Breast epithelium (tissue), 3 donors: ENCODE measurements around the gene PTPRG.

Experiments
- POLR2AphosphoS5 ChIP-seq, 3 donors: sonication (generic); formaldehyde crosslinking; IDR thresholded peaks; one replicate each; pipeline ENCODE4 v1.6.1; 2017; ENCODE audit warnings: antibody characterized with exemption in 3 of 3
- TF ChIP-seq, protein P1 (sequence below), 3 donors: fragments of 450-650 bp; IDR thresholded peaks; one replicate each; pipeline ENCODE4 v1.5.1; 2016 to 2017; ENCODE audit warnings: antibody characterized with exemption in 3 of 3, mild to moderate bottlenecking in 3 of 3, moderate library complexity in 3 of 3

DNA sequence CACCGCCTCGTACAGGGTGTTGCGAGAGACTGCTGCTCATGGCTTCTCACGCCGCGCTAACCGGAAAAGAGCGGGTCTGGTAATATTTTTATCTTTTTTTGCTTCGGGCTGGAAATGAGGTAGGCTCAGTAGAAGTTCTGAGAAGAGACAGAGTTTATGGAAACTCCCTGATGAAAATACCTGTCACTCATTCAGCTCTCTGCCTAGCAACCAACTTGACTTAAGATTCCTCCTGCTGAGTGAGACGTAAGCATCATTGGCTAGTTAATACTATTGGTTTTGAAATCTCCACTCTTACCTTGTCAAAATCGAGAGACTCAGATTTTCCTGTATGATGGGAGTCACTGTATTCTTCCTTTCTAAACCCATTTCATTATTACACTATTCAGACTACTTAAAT lies 181.7 kb downstream of the PTPRG start:
- TF ChIP-seq POLR2AphosphoS5 (IDR thresholded peaks at IDR 0.05), result no peak
- TF ChIP-seq, protein P1, sequence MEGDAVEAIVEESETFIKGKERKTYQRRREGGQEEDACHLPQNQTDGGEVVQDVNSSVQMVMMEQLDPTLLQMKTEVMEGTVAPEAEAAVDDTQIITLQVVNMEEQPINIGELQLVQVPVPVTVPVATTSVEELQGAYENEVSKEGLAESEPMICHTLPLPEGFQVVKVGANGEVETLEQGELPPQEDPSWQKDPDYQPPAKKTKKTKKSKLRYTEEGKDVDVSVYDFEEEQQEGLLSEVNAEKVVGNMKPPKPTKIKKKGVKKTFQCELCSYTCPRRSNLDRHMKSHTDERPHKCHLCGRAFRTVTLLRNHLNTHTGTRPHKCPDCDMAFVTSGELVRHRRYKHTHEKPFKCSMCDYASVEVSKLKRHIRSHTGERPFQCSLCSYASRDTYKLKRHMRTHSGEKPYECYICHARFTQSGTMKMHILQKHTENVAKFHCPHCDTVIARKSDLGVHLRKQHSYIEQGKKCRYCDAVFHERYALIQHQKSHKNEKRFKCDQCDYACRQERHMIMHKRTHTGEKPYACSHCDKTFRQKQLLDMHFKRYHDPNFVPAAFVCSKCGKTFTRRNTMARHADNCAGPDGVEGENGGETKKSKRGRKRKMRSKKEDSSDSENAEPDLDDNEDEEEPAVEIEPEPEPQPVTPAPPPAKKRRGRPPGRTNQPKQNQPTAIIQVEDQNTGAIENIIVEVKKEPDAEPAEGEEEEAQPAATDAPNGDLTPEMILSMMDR (IDR thresholded peaks at IDR 0.05), result no peak
